ENCODE data around the gene PSAP.

DNA sequence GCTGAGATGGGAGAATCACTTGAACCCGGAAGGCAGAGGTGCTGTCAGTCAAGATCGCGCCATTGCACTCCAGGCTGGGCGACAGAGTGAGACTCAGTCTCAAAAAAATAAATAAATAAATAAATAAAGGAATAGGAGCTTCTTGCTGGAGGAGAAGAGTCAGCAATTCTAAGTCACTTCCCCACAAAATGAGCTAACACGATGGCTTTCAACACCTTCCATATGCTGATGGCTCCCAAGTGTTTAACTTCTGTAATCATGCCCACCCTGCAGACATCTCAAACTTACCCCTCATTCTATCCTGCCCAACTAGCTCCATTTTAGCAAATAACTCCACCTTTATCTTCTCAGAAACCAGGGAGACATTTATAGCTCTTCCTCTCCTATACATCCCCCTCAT is 21.2 kb downstream of the PSAP start:
- TF ChIP-seq, protein P1, sequence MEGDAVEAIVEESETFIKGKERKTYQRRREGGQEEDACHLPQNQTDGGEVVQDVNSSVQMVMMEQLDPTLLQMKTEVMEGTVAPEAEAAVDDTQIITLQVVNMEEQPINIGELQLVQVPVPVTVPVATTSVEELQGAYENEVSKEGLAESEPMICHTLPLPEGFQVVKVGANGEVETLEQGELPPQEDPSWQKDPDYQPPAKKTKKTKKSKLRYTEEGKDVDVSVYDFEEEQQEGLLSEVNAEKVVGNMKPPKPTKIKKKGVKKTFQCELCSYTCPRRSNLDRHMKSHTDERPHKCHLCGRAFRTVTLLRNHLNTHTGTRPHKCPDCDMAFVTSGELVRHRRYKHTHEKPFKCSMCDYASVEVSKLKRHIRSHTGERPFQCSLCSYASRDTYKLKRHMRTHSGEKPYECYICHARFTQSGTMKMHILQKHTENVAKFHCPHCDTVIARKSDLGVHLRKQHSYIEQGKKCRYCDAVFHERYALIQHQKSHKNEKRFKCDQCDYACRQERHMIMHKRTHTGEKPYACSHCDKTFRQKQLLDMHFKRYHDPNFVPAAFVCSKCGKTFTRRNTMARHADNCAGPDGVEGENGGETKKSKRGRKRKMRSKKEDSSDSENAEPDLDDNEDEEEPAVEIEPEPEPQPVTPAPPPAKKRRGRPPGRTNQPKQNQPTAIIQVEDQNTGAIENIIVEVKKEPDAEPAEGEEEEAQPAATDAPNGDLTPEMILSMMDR (IDR thresholded peaks at IDR 0.05): no peak
- TF ChIP-seq POLR2A (IDR thresholded peaks at IDR 0.05): no peak
